Activated CD4-positive, alpha-beta T cell treated with anti-CD3 and anti-CD28 coated beads for 36 hours (primary cell): ENCODE measurements around the gene DISP1. TPM values are rescaled to one million over a fixed set of nuclear protein-coding genes. Genes with fewer than 3 reads are reported as not detected.

Source experiments
- total RNA-seq, 2 experiments: library from RNA; stranded (reverse); gene quantifications; one replicate each; pipeline ENCODE4 v1.2.3, GENCODE V29; 2021

DISP1 gene
- total RNA-seq, 2 experiments from 2014 or later = 0.98 to 1.9 TPM

Other genes starting within 250 kb of the DISP1 start
- 10 to 100 TPM; 18.5 to 21.1 TPM for gene TAF1A, start 225.1 kb upstream of the DISP1 start, total RNA-seq
- 10 to 100 TPM; 46.7 to 57.9 TPM for gene MIA3, start 196.9 kb upstream of the DISP1 start, total RNA-seq
- gene AIDA, start 102.5 kb upstream of the DISP1 start, total RNA-seq = 10 to 100 TPM; 60.1 to 70.7 TPM
- 10 to 100 TPM; 37.5 to 42.9 TPM for gene BROX, start 102.5 kb upstream of the DISP1 start, total RNA-seq
- gene FAM177B, start 77.8 kb upstream of the DISP1 start, total RNA-seq = not detected